ENCODE data around the gene FAH. TPM values are rescaled to one million over a fixed set of nuclear protein-coding genes. Genes with fewer than 3 reads are reported as not detected.

FAH gene
- total and polyA plus RNA-seq, 2 experiments from 2014 or later, result 16.3 to 20.3 TPM

GRCh38 chr15:80202016-80202315, 49.2 kb downstream of the FAH start:
- no peak overlapping the region for H3K4me3 ChIP-seq
- no peak overlapping the region for H3K27ac ChIP-seq (ENCODE audit: low read depth)
- H2AFZ ChIP-seq, result no peak overlapping the region
- Mint-ChIP-seq H3K36me3 (ENCODE audit: low read depth) (no peaks in the 10 kb centered on the region), H3K4me1 (peaks cover 19% of the 10 kb centered on the region), H3K27me3 (ENCODE audit: insufficient read depth, low read depth, poor library complexity) (peaks cover 4% of the 10 kb centered on the region), H3K9me3 (no peaks in the 10 kb centered on the region), H3K27ac (no peak overlapping the region), H3K4me3 (no peak overlapping the region)
- H3F3A ChIP-seq (replicated peaks; ENCODE audit: low read depth), result no peaks in the 10 kb centered on the region
- H3K27me3 ChIP-seq (ENCODE audit: insufficient read depth), result no peaks in the 10 kb centered on the region
- H3K9me2 ChIP-seq (ENCODE audit: insufficient read depth), result 0 out of 2 replicates have a peak, but pooled peaks cover 7% of the 10 kb centered on the region
- DNase-seq (ENCODE audit: low spot score), result no peak
- no peaks in the 10 kb centered on the region for H3K79me2 ChIP-seq (replicated peaks; ENCODE audit: insufficient read depth)
- H3K4me1 ChIP-seq (ENCODE audit: insufficient read depth), result peaks cover 10% of the 10 kb centered on the region; the same call in 1 of the 2 replicates
- no peaks in the 10 kb centered on the region for H3K36me3 ChIP-seq (ENCODE audit: insufficient read depth)
- no peak for TF ChIP-seq ZNF331 (CRISPR knock-in tag; IDR thresholded peaks at IDR 0.05; ENCODE audit: low read depth)
- no peaks in the 10 kb centered on the region for H4K20me1 ChIP-seq (replicated peaks; ENCODE audit: insufficient read depth)
- H3K4me2 ChIP-seq, result no peak overlapping the region
- no peak for ATAC-seq

GRCh38 chr15:80202641-80203360, 50.0 kb downstream of the FAH start:
- H3K4me1 Mint-ChIP-seq, result peaks cover 26% of the 10 kb centered on the region
- no peaks in the 10 kb centered on the region for H3K9me3 Mint-ChIP-seq
- no peak overlapping the region for H3K27ac Mint-ChIP-seq
- DNase-seq (ENCODE audit: low spot score) (no peak), ATAC-seq (no peak)
- Histone ChIP-seq H2AFZ (no peak overlapping the region), H3K4me1 (ENCODE audit: insufficient read depth) (peaks cover 10% of the 10 kb centered on the region; the same call in 1 of the 2 replicates), H3K4me2 (no peak overlapping the region), H4K20me1 (replicated peaks; ENCODE audit: insufficient read depth) (no peaks in the 10 kb centered on the region), H3K36me3 (ENCODE audit: insufficient read depth) (no peaks in the 10 kb centered on the region), H3F3A (replicated peaks; ENCODE audit: low read depth) (no peaks in the 10 kb centered on the region), H3K4me3 (no peak overlapping the region), H3K27me3 (ENCODE audit: insufficient read depth) (no peaks in the 10 kb centered on the region), H3K79me2 (replicated peaks; ENCODE audit: insufficient read depth) (no peaks in the 10 kb centered on the region), H3K27ac (ENCODE audit: low read depth) (no peak overlapping the region), H3K9me2 (ENCODE audit: insufficient read depth) (0 out of 2 replicates have a peak, but pooled peaks cover 5% of the 10 kb centered on the region)
- H3K27me3 Mint-ChIP-seq (ENCODE audit: insufficient read depth, low read depth, poor library complexity), result peaks cover 4% of the 10 kb centered on the region
- H3K4me3 Mint-ChIP-seq, result no peak overlapping the region
- H3K36me3 Mint-ChIP-seq (ENCODE audit: low read depth), result no peaks in the 10 kb centered on the region
- no peak for TF ChIP-seq POLR2AphosphoS5 (IDR thresholded peaks at IDR 0.05; ENCODE audit: low read depth)
- TF ChIP-seq ZNF114 (CRISPR knock-in tag; IDR thresholded peaks at IDR 0.05), result no peak
- TF ChIP-seq CREB1 (CRISPR knock-in tag; IDR thresholded peaks at IDR 0.05; ENCODE audit: low read depth), result no peak
- no peak for TF ChIP-seq CTCF (conservative IDR thresholded peaks at IDR 0.05; ENCODE audit: low read depth in 2 of 2)
- no peak for TF ChIP-seq STAT1 (IDR thresholded peaks at IDR 0.05; ENCODE audit: unreplicated experiment)
- TF ChIP-seq ETS1 (IDR thresholded peaks at IDR 0.05), result no peak
- TF ChIP-seq ZNF462 (CRISPR knock-in tag; IDR thresholded peaks at IDR 0.05), result no peak
- TF ChIP-seq ZNF331 (CRISPR knock-in tag; IDR thresholded peaks at IDR 0.05; ENCODE audit: low read depth), result no peak
- TF ChIP-seq EZH2phosphoT487 (IDR thresholded peaks at IDR 0.05; ENCODE audit: unreplicated experiment), result no peak
- no peak for TF ChIP-seq JUNB (IDR thresholded peaks at IDR 0.05; ENCODE audit: unreplicated experiment)
- TF ChIP-seq EZH2 (IDR thresholded peaks at IDR 0.05; ENCODE audit: low read depth, unreplicated experiment), result no peak
- no peak for TF ChIP-seq NANOG (IDR thresholded peaks at IDR 0.05; ENCODE audit: borderline replicate concordance)
